ENCODE data around the gene LYPD6.

DNA sequence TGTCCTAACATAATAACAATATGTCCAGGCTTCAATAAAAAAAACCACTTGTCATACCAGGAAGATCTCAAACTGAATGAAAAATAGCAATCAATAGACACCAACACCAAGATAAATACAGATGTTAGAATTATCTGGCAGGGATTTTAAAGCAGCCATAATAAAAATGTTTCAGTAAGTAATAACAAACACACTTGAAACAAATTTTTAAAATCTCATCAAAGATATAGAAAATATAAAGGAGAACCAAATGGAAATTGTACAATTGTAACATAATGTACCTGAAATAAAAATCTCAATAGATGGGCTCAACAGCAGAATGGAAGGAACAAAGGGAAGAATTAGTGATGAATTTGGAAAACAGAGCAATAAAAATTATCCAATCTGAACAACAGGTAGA, 128.1 kb downstream of the LYPD6 start:
- TF ChIP-seq, protein P1, sequence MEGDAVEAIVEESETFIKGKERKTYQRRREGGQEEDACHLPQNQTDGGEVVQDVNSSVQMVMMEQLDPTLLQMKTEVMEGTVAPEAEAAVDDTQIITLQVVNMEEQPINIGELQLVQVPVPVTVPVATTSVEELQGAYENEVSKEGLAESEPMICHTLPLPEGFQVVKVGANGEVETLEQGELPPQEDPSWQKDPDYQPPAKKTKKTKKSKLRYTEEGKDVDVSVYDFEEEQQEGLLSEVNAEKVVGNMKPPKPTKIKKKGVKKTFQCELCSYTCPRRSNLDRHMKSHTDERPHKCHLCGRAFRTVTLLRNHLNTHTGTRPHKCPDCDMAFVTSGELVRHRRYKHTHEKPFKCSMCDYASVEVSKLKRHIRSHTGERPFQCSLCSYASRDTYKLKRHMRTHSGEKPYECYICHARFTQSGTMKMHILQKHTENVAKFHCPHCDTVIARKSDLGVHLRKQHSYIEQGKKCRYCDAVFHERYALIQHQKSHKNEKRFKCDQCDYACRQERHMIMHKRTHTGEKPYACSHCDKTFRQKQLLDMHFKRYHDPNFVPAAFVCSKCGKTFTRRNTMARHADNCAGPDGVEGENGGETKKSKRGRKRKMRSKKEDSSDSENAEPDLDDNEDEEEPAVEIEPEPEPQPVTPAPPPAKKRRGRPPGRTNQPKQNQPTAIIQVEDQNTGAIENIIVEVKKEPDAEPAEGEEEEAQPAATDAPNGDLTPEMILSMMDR (IDR thresholded peaks at IDR 0.05) = no peak
- TF ChIP-seq POLR2AphosphoS5 (IDR thresholded peaks at IDR 0.05) (no peak), EP300 (IDR thresholded peaks at IDR 0.05) (no peak)

Measured in esophagus muscularis mucosa (tissue), 4 donors.